ENCODE data around the gene GSTT4. TPM values are rescaled to one million over a fixed set of nuclear protein-coding genes. Genes with fewer than 3 reads are reported as not detected.

Gene GSTT4
- total RNA-seq, 1 experiment from 2014 or later, result not detected

GRCh38 chr22:24051028-24051427 lies 45.8 kb upstream of the GSTT4 start:
- Histone ChIP-seq H3T11ph (ENCODE audit: low read length) (no peak overlapping the region), H4K20me1 (ENCODE audit: control insufficient read depth, insufficient read depth, insufficient read length) (no peaks in the 10 kb centered on the region), H3K4me1 (ENCODE audit: insufficient read depth, low read length) (no peaks in the 10 kb centered on the region), H3K79me2 (ENCODE audit: insufficient read depth, low read length) (no peaks in the 10 kb centered on the region), H4K8ac (replicated peaks; ENCODE audit: insufficient read length, low read depth, low read length) (no peak overlapping the region), H3K23ac (ENCODE audit: insufficient read length, low read depth, low read length) (no peak overlapping the region), H3K9ac (ENCODE audit: extremely low read depth, insufficient read length, low read length) (no peak overlapping the region), H2BK5ac (ENCODE audit: insufficient read length, low read length) (no peak overlapping the region), H2AFZ (ENCODE audit: low read length) (no peak overlapping the region), H3K18ac (ENCODE audit: insufficient read length, low read depth, low read length) (no peak overlapping the region), H3K27me3 (ENCODE audit: insufficient read depth, low read length) (no peaks in the 10 kb centered on the region), H2BK20ac (ENCODE audit: low read depth, low read length, poor library complexity, severe bottlenecking) (no peak overlapping the region), H2AK5ac (ENCODE audit: insufficient read length, low read length) (no peak overlapping the region), H3K27ac (ENCODE audit: insufficient read length, low read depth, low read length) (no peak overlapping the region), H3K56ac (ENCODE audit: insufficient read length, low read depth, low read length) (no peak overlapping the region), H2BK12ac (ENCODE audit: insufficient read length, low read depth, low read length) (no peak overlapping the region), H3K9me3 (ENCODE audit: control insufficient read depth, low read depth, low read length) (no peaks in the 10 kb centered on the region), H3K4me2 (ENCODE audit: insufficient read depth, insufficient read length, low read length) (no peak overlapping the region), H2BK15ac (ENCODE audit: low read depth, low read length) (no peak overlapping the region), H2BK120ac (ENCODE audit: low read depth, low read length, poor library complexity, severe bottlenecking) (no peak overlapping the region), H4K91ac (ENCODE audit: insufficient read length, low read depth, low read length) (no peak overlapping the region), H3K14ac (ENCODE audit: insufficient read depth, low read length) (no peak overlapping the region), H4K5ac (ENCODE audit: insufficient read length, low read depth, low read length) (no peak overlapping the region), H3K4ac (ENCODE audit: low read depth, low read length) (no peak overlapping the region), H3K79me1 (ENCODE audit: insufficient read depth, low read depth, low read length, poor library complexity, severe bottlenecking) (no peaks in the 10 kb centered on the region), H3K23me2 (ENCODE audit: insufficient read length, low read depth, low read length, poor library complexity, severe bottlenecking) (no peaks in the 10 kb centered on the region)
- H3K4me1 Mint-ChIP-seq, result no peaks in the 10 kb centered on the region
- no peak overlapping the region for H3K4me3 Mint-ChIP-seq
- H3K9me3 Mint-ChIP-seq, result no peaks in the 10 kb centered on the region; a peak in 1 of 5 replicates
- WGBS (ENCODE audit: extremely low coverage, insufficient read length, low lambda C conversion rate), result no CpG with 5 or more reads among the region's 5 CpGs
- peaks cover 41 to 57% (median 42%) of the 10 kb centered on the region in 3 experiments; a peak in 6 of 7 replicates for H3K36me3 Mint-ChIP-seq (ENCODE audit: insufficient read depth in 1 of 3, low read depth in 3 of 3)
- H3K27me3 Mint-ChIP-seq (ENCODE audit: low read depth), result no peaks in the 10 kb centered on the region
- TF ChIP-seq CTCF (conservative IDR thresholded peaks at IDR 0.05), result no peak
- H3K27ac Mint-ChIP-seq, result peak overlapping the region in 1 of 3 experiments; percentile 4; a peak in 2 of 7 replicates
- DNase-seq, result no peak
